ENCODE results near the gene TEAD2.

DNA sequence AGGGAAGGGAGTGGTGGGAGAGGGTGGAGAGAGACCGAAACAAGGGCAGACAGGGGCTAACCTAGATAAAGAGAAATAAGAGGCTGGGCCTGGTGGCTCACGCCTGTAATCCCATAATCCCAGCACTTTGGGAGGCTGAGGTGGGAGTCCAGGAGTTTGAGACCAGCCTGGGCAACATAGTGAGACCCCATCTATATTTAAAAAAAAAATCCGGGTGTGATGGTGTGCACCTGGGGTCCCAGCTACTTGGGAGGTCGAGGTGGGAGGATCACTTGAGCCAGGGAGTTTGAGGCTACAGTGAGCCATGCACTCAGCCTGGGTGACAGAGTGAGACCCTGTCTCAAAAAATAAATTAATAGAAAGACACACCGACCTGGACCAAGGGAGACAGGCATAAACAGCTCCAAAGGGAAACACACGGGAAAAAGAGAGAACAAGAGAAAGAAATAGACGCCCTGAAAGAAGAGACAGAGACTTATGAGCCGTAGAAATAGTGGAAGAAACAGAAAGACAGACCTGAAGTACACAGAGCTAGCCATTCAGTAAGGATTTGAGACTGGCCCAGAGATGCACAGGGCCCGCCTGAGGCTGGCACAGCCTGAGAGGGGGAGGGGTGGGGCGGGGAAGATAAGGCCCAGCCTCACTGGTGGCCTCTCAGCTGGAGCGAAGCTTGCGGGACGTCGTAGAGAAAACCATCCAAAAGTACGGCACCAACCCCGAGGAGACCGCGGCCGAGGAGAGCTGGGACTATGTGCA is 24.8 kb downstream of the TEAD2 start:
- TF ChIP-seq CTCF (IDR thresholded peaks at IDR 0.05): no peak
- TF ChIP-seq POLR2A (IDR thresholded peaks at IDR 0.05): no peak

Measured in Peyer's patch (tissue), 4 donors.